EH (cell line): ENCODE data around the gene KDM3A.
A peak's percentile ranks its signal among the peaks of the same experiment; 100 is the strongest.
"Not testable (repeated sequence)": the region's sequence is repeated elsewhere in the genome, so short reads cannot be mapped to it uniquely, and the experiment has no call there.

Experiments
- DNase-seq: peaks from one replicate; pipeline ENCODE4 v3.0.0-alpha.2; 2015; ENCODE audit warnings: low read depth

The KDM3A gene

DNA sequence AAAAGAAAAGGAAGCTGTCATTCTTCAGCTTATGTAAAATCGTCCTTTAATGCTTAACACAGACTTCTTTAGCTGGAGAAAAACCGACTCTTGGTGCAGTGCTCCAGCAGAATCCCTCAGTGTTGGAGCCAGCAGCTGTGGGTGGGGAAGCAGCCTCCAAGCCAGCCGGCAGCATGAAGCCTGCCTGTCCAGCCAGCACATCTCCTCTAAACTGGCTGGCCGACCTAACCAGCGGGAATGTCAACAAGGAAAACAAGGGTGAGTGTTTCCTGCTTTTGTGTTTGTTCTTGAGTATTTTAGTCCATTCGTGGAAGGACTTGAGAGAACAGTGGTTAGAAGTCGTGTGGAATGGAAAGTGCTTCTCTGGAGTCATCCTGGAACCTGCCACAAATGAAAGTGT is 38.9 kb downstream of the KDM3A start:
- no peak for DNase-seq

DNA sequence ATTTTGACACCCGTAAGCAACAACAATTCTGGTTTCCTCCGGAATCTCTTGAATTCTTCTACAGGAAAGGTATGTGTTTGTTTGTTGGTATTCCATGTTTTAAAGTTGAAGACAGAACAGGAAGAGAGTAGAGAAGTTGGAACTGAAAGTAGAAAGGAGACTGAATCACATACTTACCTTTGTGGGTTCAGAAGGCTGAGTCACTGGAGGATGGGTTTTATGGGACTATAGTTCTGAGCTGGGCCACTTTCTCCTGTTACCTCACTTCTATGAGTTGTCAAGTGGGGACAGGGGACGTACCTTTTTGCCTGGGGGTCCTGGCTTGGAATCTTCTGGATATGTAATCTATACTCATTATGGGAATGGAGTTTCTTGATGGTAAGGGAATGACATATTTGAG is 40.9 kb downstream of the KDM3A start:
- peak; percentile 4 for DNase-seq

DNA sequence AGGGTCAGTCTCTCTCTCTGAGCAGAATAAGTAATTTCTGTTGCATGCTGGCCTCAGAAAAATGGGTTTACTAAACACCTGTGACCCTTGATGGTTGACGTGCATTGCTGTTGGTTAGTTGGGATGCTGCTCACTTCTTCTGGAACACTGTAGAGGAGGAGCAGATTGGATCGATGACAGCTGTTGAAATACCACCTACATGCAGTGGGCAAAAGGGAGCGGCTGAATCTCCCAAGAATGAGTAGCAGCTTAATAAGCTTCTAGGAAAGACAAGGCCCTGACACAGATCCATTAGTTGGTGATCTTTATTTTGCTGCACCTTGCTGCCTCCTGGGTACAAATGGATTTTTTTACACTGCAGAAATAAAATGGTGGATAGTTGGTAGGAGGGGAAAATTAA is 43.2 kb downstream of the KDM3A start:
- DNase-seq = no peak

DNA sequence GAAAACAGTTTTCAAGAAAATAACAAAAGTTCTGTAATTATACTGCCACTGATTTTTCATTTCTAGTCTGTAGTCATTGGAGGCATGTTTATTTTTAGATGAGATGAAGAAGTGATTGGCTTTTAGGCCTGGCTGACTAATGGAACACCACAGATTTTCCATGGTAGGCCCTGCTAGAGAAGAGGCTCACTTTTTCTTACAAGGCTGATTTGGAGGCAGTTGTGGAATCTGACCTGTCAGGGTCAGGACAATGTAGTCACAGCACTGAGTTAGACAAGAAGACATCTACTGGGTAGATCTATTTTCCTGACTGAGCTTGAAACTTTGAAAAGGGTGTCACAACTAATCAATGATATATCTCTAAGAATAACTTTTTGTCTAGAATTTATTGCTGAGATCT is 43.9 kb downstream of the KDM3A start:
- DNase-seq = peak; percentile 25

DNA sequence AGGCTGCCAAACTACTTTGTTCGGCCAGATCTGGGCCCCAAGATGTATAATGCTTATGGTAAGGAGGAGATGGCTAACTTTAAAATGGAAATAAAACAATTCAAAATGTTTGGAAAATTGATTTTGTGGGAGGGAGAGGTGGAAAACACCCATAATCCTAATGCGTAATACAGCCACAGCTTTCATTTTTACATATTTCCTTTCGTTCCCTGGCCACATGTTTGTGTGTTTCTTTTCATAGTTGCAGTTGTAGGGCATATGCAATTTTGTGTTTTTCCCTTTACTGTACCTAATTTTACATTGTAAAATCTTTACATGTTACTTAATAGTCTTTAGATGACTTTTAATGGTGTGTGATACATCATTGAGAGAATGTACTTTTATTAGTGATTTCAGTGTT is 44.6 kb downstream of the KDM3A start:
- DNase-seq = no peak

DNA sequence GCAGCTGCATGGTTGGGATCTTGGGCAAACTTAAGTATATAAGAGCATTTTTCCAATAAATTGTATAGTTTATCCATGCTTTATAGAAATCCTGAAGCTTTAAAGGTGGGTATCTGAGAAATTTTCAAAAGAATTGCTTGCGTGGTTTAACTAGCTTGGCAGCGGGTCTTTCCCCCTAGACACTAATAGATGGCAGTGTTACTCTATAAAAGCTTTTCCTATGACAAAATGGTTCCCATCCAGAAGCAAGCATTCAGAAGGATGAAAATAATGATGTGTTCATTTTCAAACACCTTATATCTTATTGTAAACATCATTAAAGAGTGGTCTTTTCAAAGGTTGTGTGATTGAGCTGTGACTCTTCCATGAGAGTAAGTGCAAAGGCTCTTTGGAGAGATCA is 45.9 kb downstream of the KDM3A start:
- DNase-seq = no peak

DNA sequence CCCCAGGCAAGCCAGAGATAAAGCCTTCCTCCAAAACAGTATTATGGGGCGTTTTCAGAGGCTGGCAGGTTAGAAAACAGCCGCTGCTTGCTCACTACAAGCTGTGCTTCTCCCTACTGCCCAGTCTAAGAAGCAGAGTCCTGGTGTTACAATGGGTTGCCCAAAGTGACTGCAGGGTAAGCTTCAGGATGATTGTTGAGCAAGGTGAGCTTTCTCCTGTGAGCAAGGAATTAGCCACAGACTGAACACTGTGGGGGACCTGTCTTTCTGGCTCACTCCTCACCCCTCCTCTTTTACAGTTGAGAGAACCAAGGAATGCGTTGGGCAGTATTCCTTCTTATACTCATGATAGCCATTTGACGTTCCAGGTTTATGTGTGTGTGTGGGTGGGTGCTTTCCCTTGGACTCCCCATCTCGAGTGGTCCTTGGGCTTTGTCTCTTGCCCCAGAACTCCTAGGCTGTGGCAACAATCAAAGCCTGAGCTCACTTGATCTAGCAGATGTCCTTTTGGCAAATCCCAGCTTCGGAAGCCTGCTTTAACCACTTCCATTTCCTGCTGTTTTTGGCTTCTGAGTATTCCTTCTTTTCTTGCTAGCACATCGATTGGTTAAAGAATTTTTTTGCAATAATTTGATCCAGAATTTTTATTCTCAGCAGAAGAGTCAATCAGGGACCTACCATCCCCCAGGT is 47.5 kb downstream of the KDM3A start:
- no peak for DNase-seq

DNA sequence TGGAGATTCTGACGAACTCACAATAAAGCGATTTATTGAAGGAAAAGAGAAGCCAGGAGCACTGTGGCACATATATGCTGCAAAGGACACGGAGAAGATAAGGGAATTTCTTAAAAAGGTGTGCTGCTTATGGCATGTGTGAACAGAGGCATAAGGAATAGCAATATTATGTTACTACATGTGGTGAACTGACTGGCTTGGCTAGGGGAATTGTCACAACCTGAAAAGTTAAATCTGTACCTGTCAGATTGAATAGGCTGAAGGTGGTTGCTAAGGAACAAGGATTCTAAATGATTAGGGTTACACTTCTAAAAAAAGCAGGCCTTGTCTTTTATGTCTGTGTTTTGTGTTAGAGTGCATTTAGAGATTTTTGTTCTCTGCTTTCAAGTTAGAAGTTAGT is 48.4 kb downstream of the KDM3A start:
- DNase-seq = no peak

DNA sequence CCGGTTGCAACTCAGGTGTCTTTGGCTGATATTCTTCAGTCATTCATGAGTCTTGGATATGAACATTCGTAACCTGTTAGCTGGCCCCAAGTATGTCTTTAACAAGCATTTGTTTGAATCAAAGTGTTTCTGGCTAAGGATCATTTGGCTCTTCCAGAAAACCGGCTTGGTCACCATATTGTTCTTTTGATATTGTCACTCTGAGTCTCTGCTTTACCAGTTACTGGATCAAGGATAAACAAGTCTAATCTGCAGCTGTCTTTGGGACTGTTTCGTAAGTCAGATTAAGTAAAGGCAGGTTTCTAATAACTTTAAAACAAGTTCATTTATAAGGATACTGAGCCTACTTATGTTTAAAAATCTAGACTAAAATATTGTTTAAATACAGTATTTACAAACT is 49.1 kb downstream of the KDM3A start:
- DNase-seq = no peak

DNA sequence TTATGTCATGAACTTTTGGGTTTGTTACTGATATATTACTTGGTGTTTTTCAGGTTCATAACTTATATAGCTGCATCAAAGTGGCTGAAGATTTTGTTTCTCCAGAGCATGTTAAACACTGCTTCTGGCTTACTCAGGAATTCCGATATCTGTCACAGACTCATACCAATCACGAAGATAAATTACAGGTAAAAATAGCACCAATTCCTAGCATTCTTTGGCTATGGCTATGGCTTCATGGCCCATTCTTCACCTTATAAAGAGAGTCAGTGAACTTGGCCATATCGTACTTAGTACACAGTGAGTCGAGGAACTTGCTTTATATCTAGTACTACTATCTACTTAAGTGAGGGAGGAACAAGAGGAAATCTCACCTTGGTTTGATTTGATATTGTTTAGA is 49.9 kb downstream of the KDM3A start:
- no peak for DNase-seq

DNA sequence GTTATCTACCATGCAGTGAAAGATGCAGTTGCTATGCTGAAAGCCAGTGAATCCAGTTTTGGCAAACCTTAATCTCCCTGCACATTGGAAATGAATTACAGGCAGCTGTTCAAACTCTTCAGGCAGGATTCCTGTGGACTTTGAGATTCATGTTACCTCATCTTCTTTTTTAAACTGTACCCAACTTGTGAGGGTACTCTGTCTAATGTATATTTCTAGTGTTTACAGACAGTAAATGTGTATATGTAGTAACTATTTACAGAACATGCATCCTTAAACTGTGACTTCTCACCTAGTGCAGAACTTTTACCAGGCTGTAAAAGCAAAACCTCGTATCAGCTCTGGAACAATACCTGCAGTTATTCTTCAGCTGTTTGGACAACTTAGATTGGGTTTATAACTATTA is 50.9 kb downstream of the KDM3A start:
- no peak for DNase-seq

DNA sequence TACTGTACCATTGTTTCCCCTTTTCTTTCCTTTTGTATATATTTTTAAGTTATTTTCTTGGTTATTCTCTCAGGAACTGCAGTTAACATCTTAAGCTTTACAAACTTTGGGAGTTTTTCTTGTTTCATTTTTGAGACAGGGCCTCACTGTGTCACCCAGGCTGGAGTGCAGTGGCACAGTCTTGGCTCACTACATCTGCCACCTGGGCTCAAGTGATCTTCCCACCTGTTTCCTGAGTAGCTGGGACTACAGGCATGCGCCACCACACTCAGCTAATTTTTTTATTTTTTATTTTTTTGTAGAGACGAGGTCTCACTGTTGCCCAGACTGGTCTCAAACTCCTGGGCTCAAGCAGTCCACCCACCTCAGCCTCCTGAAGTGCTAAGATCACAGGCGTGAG is 55.2 kb downstream of the KDM3A start:
- not testable (repeated sequence) for DNase-seq

DNA sequence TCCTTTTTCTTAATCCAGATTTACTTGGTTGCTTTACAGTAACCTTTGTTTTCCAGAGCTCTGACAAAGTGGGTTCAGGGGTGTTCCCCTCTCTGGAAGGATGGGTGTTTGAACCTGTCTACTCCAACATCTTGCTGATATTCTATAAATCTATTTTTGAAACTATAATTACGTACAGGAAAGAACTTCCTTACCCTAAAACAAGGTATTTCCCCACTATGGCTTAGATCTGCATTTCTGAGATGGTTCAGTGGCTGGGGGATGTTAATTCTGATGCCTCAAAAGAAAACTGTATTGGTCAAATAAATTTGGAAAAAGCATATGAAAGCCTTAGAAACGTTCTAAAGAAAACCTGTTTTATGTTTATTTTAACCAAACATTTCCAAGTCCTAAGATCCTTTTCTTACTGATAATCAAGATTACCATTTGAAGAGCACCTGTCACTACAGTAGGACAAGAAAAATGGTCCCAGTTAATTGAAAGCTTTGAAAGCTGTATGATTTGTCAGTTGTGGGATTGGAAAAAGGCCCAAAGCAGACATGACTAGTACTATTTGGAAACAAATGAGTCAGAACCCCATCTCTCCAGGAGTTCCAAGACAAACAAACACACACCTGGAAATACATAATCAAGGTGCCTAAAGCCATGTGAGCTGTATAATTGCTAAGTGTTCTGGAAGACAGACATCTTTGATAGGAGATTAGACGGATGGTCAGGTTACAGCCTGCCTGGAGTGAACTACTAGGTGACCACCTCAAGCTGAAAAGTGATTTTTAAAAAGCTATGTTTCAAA is 57.5 kb downstream of the KDM3A start:
- no peak for DNase-seq

DNA sequence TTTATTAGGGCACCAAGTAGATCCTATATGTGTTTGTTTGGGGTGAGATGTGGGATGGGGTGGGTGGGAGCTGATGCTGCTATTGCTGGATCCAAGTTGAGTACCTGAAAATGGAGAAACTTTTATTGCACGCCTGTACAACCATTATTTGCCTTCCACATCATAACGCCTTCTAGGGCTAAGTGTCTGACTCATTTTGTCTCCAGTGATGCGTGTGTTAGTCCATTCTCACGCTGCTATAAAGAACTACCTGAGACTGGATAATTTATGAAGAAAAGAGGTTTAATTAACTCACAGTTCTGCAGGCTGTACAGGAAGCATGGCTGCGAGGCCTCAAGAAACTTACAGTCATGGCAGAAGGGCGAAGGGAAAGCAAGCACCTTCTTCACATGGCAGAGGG is 58.2 kb downstream of the KDM3A start:
- no peak for DNase-seq

DNA sequence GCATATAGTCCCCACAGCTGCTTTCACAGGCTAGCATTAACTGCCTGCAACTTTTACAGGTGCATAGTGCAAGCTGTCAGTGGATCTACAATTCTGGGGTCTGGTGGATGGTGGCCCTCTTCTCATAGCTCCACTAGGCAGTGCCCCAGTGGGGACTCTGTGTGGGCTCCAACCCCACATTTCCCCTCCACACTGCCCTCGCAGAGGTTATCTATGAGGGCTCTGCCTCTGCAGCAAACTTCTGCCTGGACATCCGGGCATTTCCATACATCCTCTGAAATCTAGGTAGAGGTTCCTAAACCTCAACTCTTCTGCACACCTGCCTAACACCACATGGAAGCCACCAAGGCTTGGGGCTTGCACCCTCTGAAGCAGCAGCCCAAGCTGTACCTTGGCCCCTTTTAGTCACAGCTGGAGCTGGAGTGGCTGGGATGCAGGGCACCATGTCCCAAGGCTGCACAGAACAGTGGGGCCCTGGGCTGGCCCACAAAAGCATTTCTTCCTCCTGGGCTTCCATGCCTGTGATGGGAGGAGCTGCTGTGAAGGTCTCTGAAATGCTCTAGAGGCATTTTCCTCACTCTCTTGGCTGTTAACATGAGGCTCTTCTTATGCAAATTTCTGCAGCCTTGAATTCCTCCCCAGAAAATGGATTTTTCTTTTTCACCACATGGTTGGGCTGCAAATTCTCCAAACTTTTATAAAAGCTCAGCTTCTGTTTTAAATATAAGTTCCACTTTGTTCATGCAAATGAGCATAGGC is 59.3 kb downstream of the KDM3A start:
- DNase-seq = no peak

DNA sequence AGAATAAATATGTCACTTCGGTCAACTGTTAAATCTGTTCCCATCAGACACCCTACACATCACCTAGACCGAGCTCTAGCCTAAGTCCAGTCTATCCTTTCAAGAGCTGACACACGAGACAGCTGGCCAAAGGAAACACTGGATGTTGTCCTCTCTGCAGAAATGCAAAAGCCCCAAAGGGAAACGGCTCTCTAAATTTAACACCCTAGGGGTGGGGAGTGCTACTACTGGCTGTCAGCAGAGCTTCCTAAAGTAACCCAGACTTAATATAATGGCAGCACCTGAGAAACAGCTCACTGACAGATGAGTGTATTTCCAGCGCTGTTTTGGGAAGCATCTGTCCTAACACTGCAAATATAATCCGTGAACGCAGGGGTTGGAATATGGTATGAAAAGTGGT is 66.4 kb downstream of the KDM3A start:
- DNase-seq = no peak

DNA sequence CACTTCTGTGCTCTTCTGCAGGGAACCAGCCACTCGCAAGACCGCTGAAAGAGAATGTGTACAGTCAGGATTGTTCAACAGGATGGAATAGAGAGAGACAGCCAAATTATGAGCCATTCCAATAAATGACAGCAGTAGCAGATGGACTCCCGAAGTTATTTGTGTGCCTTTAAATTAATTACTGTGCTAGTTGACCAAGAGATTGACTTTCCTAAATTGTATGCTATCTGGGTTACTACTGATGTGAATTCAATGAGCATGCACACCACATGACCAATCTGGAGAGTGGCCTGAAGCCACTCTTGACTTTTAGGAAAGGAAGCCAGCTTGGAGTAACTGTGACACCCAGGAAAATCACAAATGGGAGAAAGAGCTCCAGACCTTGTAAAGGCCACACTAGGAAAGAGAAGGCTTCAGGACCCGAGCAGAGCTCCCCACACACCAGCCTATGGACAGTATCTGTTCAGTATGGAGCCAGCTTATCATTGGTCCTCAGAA is 69.3 kb downstream of the KDM3A start:
- DNase-seq = no peak

DNA sequence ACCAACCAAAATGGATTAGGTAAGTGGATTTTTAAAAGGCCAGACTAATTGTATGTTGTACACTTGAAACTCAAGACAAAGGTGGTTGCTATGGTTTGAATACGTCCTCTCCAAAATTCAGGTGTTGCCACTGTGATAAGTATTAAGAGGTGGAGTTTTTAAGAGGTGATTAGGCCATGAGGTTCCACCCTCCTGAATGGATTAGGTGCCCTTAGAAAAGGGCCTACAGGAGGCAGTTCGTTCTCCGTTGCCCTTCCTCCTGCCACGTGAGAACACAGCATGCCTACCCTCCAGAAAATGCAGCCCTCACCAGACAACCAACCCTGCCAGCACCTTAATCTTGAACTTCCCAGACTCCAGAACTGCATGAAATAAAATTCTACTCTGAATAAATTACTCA is 70.9 kb downstream of the KDM3A start:
- no peak for DNase-seq

DNA sequence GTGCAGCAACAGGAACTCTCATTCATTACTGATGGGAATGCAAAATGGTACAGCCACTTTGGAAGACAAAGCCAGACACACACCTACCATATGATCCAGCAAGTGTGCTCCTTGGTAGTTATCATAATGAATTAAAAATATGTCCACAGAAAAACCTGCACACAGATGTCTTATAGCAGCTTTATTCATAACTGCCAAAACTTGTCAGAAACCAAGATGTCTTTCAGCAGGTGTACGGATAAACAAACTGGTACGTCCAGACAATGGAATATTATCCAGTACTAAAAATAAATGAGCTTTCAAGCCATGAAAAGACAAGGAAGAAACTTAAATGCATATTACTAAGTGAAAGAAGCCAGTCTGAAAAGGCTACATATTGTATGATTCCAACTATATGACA is 71.7 kb downstream of the KDM3A start:
- no peak for DNase-seq

DNA sequence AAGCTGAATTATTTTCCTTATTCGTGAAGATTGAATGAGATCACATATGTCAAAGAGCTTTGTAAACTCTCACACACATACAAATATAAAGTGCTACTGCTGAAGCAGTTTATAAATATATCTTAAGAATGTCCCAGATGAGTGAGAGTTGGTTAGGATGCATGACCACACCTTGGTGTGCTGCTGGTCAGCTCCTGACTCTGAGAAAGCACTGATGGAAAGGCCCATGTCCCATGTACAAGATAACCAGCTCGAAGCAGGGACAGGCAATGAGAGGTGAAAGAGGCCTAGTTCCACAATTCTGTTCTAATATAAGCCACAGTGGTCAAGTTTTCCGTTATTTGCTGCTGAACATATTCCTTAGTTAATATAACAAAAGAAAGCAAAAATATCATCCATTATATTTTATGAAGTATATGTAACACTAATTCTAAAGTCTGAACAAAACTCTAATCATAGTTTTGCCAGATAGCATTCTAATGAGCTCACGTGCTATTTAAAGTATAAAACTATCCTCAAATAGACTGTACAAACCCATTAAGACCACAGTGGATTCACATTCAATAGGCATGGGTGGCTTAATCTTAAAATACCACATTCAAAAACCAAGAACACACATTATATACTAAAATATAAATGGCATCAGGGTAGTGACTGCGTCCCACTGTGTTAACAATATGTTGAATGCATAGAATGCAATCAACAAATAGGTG is 72.9 kb downstream of the KDM3A start:
- DNase-seq = no peak

DNA sequence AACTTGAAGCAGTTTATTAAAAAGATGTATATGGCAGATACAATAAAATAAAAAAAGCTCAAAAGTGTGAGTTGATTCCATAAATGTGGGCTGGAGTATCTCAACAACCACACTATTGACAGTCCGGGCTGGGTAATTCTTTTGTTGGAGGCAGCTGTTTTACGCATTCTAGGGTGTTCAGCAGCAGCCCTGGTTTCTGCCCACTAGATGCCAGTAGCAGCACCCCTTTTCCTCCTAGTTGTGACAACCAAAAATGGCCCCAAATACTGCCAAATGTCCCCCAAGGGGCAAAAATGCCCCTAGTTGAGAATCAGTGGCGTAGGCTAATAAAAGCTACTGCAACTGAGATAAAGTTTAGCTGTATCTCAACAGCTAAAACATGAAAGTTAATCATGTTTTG is 77.3 kb downstream of the KDM3A start:
- DNase-seq = peak; percentile 14

DNA sequence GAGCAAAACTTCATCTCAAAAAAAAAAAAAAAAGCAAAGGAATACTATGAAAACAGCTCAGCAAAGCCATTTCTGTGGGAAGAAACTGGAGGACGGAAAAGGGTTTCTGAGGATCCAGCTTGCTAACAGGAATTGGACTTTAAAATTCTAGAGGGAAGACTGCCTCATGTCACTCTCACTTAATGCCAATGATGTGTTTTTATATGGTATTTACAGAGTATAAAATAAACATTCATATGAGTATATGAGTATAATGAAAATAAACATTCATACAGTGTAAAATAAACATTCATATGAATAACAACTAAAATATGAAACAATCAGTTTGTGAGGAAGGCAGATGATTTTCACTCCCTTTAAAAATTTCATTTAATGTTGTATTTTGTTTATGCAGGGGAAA is 78.2 kb downstream of the KDM3A start:
- DNase-seq = no peak
